Keratinocyte (primary cell): Measurements from ENCODE around the gene UNG.

ENCODE experiments used
- EZH2 ChIP-seq: IDR thresholded peaks from one replicate; pipeline ENCODE4 v1.6.1; 2012; ENCODE audit warnings: inconsistent platforms, mild to moderate bottlenecking, low read length, moderate library complexity
- TF ChIP-seq, protein P1 (sequence below), 3 experiments: IDR thresholded peaks in 1 of 3; conservative IDR thresholded peaks in 1 of 3; optimal IDR thresholded peaks in 1 of 3; 2 replicates in 2 of 3; 3 replicates in 1 of 3; pipeline versions ENCODE3 to v1.5.1; 2011; ENCODE audit warnings: low read length in 3 of 3, mild to moderate bottlenecking in 3 of 3, moderate library complexity in 2 of 3, control low read depth in 1 of 3, inconsistent platforms in 1 of 3; ENCODE audit not compliant: insufficient read depth in 2 of 3; ENCODE audit errors: extremely low read depth in 1 of 3

DNA sequence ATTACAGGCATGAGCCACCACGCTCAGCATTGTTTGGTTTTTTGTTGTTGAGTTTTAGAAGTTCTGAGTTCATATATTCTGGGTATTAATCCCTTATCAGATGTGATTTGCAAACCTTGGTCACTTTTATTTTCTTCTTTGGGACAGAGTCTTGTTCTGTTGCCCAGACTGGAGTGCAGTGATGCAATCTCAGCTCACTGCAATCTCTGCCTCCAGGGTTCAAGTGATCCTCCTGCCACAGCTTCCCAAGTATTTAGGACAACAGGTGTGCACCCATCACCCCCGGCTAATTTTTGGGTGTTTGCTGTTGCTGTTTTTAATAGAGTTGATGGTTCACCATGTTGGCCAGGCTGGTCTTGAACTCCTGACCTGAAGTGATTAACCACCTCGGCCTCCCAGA lies 33.3 kb upstream of the UNG start:
- TF ChIP-seq, protein P1, sequence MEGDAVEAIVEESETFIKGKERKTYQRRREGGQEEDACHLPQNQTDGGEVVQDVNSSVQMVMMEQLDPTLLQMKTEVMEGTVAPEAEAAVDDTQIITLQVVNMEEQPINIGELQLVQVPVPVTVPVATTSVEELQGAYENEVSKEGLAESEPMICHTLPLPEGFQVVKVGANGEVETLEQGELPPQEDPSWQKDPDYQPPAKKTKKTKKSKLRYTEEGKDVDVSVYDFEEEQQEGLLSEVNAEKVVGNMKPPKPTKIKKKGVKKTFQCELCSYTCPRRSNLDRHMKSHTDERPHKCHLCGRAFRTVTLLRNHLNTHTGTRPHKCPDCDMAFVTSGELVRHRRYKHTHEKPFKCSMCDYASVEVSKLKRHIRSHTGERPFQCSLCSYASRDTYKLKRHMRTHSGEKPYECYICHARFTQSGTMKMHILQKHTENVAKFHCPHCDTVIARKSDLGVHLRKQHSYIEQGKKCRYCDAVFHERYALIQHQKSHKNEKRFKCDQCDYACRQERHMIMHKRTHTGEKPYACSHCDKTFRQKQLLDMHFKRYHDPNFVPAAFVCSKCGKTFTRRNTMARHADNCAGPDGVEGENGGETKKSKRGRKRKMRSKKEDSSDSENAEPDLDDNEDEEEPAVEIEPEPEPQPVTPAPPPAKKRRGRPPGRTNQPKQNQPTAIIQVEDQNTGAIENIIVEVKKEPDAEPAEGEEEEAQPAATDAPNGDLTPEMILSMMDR (optimal IDR thresholded peaks at IDR 0.05 in 1 of 3, IDR thresholded peaks at IDR 0.05 in 1 of 3, conservative IDR thresholded peaks at IDR 0.05 in 1 of 3; ENCODE audit: extremely low read depth in 1 of 3, insufficient read depth in 2 of 3, low read length in 3 of 3), result no peak
- no peak for TF ChIP-seq EZH2
